GM18951 (cell line): ENCODE measurements around the gene TCEA2.

Source experiments
- POLR2A ChIP-seq: IDR thresholded peaks from 4 replicates; pipeline ENCODE4 v1.6.1; 2011; ENCODE audit warnings: mild to moderate bottlenecking; ENCODE audit not compliant: insufficient read length, insufficient read depth; ENCODE audit errors: extremely low read depth
- in situ Hi-C: fragments of 300-500 bp; cut with MboI; formaldehyde crosslinking; loops from one replicate; pipeline ENCODE4 v1.12.0; 2022; ENCODE audit warnings: low sequenced_read_pairs, mixed read lengths, inconsistent platforms; ENCODE audit not compliant: unreplicated experiment

The TCEA2 gene

GRCh38 chr20:64062596-64063388 lies at the start of gene TCEA2:
TSS of gene TCEA2 (plus strand) at chr20:64063198. CDS start at chr20:64063313, 115 bp downstream.
- in situ Hi-C loops, result no loop called here
- peak; percentile 63 for TF ChIP-seq POLR2A

- in situ Hi-C loops, result no loop called here
Observed at GRCh38 chr20:64015635-64016034, 47.4 kb upstream of the TCEA2 start.

GRCh38 chr20:64021124-64021975 lies 41.6 kb upstream of the TCEA2 start:
- in situ Hi-C loops, result no loop called here
- no peak for TF ChIP-seq POLR2A

More at GRCh38 chr20:64015635-64016034, 47.4 kb upstream of the TCEA2 start:
- no peak for TF ChIP-seq POLR2A

GRCh38 chr20:64022671-64023360 lies 40.2 kb upstream of the TCEA2 start:
- TF ChIP-seq POLR2A, result no peak
- in situ Hi-C loops, result no loop called here

GRCh38 chr20:64023361-64024140 lies 39.4 kb upstream of the TCEA2 start:
- no peak for TF ChIP-seq POLR2A
- in situ Hi-C loops, result no loop called here

- in situ Hi-C loops, result no loop called here
- no peak for TF ChIP-seq POLR2A
Observed at GRCh38 chr20:64024141-64024990, 38.6 kb upstream of the TCEA2 start.

- in situ Hi-C loops, result no loop called here
- TF ChIP-seq POLR2A, result no peak
Observed at GRCh38 chr20:64025101-64025825, 37.7 kb upstream of the TCEA2 start.

- in situ Hi-C loops, result no loop called here
- no peak for TF ChIP-seq POLR2A
Observed at GRCh38 chr20:64025826-64026412, 37.1 kb upstream of the TCEA2 start.

GRCh38 chr20:64027981-64028685 lies 34.9 kb upstream of the TCEA2 start:
- no peak for TF ChIP-seq POLR2A
- in situ Hi-C loops, result no loop called here
